GM21423 (cell line): ENCODE results near the gene LIPT1.
A peak's percentile ranks its signal among the peaks of the same experiment; 100 is the strongest.
"Not testable (repeated sequence)": the region's sequence is repeated elsewhere in the genome, so short reads cannot be mapped to it uniquely, and the experiment has no call there.

Source experiments
- ATAC-seq: cut with Tn5 transposase; IDR thresholded peaks from one replicate; pipeline ENCODE4 v1.9.1; 2021; ENCODE audit warnings: mild to moderate bottlenecking, moderate library complexity; ENCODE audit not compliant: unreplicated experiment

The LIPT1 gene

DNA sequence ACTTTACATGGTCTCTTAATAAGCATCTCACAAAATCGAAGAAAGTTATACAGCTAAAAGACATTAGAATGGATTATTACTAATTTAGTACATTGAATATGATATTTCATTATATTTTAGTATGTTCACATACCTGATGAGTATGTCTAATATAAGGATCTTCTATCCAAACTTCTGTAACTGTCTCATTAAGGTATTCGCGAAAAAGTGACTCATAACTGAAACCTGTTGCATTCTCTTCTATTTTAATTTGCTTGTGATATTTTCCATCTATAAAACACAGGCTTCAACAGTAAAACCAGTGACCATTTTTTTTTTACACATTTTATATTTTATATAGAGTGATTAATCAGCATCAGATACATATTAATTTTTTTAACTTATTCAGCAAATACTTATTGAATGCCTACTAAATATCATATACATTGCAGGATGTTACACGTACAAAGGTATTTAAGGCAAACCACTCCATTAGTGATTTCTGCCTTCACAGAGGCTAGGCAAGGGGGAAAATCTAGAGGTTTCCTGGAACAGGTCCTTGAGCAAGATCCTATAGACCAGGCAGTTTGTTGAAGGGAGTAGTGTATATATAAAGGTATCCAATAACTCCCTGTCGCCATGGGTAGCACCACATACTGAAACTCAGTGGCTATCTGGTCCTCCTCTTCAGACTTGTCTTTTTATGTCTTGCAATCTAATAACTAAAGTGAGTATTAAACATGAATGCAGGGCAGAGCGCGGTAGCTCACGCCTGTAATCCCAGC is 16.8 kb downstream of the LIPT1 start:
- ATAC-seq: no peak

DNA sequence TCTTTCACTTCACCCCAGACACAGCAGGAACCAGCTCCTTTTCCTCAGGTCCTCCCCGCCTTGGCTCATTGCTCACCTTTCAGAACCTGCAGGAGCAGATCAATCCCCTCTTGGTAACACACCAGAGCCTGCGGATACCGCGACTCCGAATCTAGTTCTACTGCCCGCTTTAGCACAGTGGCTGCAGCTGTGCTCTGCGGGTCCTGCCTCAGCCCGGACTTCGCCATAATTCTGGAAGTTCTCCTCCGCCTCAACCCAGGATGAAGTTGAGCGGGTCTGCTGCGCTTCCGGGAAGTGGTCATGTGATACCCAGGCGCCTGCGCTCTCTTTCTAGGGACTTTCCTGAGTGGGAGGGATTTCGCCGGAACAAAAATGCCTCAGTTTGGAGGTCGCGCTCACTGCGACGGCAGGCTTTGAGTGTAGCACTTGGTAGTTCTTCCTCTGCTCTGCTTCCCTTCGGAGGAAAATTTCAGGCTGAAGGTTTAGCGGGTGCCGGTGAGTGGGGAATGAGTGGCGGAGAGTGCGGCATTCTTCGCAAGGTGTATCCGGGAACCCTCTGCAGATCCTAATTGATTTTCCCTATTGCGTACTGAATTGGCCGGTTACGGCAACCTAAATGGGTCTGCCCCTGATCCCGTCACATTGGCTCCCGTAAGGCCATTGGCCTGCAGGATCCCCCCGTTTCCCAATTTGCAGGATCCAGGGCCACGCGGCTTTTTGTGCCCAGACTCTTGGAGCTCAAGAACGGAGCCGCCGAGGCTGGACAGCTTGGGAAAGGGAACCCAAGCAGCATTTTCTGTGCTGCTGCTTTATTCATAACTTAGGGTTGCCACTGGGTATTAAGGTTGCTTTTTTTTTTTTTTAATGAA is 26.2 kb downstream of the LIPT1 start, which contains the start of the genes MITD1 and MRPL30:
MITD1 (minus strand) TSS at position 304 of the 869 bp plus-strand sequence; CDS start at position 227, 77 bp downstream.
MRPL30 (plus strand) TSS at position 430 of the 869 bp plus-strand sequence. CDS start 5,020 bp downstream, outside the sequence.
- ATAC-seq: peak; percentile 93

DNA sequence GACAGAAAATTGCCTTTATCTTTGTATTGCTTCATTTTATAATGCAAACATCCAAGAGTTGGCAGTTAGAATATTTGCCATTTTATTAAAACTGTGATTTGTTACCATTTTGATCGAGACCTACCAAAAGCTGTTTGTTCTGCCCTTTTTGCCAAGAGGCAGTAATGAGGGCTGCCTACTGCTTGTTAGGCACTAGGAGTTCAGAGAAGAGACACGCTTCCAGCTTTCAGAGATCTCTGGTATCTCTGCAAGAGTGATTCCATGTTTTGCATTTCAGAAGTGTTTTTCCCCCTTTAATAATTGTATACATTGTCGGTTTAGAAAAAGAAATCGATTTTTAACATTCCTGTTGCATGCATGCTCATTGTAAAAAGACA is 26.8 kb downstream of the LIPT1 start:
- ATAC-seq: no peak

DNA sequence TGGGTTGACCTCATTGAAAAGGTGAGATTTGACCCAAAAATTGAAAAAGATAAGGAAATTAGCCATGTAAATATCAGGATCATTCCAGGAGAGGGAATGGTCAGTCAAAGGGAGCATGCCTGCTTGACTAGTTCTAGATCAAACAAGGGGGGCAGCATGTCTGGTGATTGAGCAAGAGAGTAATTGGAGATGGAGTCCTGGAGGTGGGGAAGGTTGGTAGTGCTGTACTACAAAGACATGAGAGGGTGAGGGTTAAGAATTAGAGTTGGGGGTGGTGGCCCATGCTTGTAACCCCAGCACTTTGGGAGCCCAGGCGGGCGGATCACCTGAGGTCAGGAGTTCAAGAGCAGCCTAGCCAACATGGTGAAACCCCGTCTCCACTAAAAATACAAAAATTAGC is 28.3 kb downstream of the LIPT1 start:
- ATAC-seq: no peak

DNA sequence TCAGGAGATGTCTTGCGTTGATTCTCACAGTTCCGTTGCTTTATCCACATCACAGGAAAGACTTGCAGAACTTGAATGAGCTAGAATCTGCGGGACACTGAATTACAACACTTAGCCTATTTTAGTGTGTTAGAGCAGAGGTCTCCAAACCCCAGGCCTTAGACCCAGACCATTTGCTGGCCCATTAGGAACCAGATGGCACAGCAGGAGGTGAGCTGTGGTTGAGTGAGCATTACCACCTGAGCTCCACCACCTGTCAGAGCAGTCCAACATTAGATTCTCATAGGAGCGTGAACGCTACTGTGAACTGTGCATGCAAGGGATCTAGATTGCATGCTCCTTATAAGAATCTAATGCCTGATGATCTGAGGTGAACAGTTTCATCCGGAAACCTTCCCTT is 30.0 kb downstream of the LIPT1 start:
- no peak for ATAC-seq

DNA sequence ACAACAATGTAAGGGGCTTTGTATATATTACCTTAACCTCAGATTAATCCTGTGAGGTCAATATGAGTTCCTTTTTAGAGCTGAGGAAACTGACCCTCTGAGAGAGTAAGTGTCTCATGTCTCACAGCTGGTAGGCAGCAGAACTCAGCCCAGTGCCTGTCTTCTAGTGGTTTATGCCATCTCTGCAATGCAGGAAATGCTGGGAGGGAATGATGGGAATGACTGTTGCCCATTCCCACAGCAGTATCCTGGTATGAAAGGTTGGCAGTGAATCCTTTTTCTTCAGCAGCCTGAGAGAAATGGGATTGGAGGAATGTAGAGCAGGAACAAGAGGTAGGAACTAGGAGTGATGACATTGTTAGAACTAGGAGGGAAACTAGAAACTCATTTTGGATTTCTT is 32.2 kb downstream of the LIPT1 start:
- ATAC-seq: no peak

DNA sequence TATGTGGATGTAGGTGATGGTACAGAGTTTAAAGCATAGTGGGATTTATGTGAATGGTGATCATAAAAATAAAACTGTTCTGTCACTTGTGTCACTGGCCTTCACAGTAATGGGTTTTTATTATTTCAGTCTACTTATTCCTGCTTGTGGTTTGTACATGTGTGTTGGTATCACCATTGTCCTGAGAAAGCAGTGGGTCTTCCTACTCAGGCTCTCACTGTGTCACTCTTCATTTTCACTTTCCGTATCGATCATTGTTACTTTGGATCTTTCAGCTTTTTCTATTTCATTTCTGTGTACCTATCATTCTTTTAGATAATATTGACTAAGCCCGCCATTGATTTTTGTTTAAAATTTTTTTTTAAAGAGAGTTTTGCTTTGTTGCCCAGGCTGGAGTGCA is 33.6 kb downstream of the LIPT1 start:
- ATAC-seq: no peak

DNA sequence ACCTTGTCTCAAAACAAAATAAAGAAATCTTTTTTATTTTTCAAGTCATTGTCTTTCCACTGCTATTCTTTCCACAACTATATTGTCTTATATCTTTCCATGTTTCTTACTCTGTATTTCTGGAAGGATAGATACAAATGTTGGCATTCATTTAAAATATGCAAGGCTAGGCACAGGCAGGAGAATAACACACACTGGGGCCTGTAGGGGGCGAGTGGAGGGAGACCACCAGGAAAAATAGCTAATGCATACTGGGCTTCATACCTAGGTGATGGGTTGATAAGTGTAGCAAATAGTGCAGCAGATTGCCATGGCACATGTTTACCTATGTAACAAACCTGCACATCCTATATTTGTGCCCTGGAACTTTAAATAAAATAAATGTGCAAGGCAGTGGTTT is 35.8 kb downstream of the LIPT1 start:
- no peak for ATAC-seq

DNA sequence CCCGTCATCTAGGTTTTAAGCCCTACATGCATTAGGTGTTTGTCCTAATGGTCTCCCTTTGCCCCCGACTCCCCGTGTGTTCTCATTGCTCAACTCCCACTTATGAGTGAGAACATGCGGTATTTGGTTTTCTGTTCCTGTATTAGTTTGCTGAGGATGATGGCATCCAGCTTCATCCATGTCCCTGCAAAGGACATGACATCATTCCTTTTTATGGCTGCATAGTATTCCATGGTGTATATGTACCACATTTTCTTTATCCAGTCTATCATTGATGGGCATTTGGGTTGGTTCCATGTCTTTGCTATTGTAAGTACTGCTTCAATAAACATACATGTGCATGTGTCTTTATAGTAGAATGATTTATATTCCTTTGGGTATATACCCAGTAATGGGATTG is 37.6 kb downstream of the LIPT1 start:
- ATAC-seq: not testable (repeated sequence)

DNA sequence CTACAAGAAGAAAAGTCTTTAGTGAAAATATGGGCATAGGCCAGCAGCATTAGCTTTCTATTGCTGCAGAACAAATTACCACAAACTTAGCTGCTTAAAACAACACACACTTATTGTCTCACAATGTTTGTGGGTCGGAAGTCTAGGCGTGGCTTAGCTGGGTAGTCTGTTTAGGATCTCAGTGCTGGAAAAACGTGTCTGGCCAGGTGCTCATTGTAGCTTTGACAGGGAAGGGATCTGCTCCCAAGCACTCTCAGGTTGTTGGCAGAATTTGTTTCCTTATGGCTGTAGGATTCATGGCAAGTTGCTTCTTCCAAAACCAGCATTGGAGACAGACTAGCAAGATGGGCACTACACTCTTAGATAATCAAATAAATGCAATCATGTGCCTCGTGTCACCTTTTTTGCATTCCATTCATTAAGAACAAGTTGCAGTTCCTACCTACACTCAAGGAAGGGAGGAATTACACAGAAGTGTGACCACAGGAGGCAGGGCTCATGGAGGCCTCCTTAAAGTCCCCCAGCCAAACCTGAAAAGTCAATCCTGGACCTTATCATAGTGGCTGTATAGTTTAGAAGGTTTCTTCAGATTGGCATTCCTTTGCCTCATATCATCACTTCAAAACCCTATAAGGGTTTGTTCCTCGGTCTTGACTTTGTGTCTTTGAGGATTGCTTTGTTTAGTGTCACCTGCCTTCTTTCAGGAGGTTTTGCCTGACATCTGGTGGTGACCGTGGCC is 43.5 kb downstream of the LIPT1 start:
- ATAC-seq: no peak

DNA sequence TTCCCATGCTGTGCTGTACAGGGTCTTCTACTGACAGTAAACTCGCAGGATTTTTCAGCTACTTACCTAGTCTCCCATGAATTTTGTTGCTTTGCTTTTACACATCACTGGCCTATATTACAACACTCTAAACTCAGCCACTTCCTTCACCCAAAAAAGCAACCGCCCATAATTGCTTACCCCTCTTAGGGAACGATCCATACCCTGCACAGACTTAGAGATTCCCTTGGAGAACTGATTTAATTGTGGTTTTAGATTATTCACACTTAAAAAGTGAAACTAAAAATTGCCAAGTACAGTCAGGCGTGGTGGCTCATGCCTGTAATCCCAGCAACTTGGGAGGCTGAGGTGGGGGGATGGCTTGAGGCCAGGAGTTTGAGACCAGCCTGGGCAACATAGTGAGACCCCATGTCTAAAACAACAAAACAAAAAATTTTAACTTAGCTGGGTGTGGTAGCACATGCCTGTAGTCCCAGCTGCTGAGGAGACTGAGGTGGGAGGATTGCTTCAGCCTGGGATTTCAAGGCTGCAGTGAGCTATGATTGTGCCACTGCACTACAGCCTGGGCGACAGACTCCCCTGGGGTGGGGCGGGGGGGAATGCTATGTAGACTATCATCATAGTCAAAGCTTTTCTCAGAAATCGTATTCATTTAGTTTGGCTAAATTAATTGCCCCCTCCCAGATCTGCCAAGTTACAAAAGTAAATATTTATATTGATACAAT is 45.5 kb downstream of the LIPT1 start:
- ATAC-seq: no peak

DNA sequence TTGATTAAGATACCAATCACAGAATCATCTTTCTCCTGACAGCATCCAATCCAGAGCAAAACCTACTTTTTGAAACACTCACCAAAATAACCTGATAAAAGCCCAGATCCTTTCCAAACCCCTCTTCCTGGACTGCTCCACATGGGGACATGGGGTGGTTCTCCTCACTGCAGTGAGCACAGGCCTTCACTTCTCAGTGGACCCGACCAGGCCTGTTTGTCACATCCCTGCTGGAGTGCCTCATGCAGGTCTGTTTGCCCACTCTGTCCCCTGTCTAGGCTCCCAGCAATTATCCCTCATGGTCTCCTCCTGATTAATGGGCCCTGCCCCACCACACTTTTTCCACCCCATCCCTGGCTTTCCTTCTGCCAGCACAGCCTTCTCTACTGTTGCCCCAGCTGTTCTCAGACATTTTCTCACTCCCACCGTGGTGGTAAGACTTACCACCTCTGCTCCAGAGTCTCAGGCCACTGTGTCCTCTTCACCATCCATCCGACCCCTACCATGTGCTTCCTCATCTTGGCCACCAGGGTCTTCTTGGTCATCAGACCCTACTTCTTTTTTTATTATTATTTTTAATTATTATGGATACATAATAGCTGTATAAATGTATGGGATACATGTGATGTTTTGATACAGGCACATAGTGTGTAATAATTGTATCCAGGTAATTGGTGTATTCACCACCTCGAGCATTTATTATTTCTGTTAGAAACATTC is 47.4 kb downstream of the LIPT1 start:
- no peak for ATAC-seq

DNA sequence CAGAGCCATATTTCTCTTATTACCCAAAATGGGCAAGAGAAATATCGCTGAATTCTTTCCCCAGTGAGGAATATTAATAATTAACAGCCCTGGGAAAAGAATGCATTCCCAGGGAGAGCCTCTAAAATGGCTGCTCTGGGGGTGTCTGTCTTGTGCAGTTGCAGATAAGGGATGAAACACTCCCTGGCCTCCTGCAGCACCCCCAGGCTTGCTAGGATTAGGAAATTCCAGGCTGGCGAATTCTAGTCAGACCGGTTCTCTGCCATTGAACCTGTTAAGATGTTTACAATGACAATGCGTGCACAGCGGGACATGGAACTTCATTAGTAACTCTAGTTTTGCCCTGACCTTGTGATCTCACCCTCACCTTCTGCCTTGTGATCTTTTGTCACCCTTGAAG is 50.7 kb downstream of the LIPT1 start:
- no peak for ATAC-seq
